Stimulated activated CD8-positive, alpha-beta memory T cell treated with anti-CD3 and anti-CD28 coated beads, Interleukin-12 subunit alpha, Interleukin-12 subunit beta, amount 100 ng/mL, for 24 hours (primary cell): ENCODE data around the gene PNKD.
A peak's percentile ranks its signal among the peaks of the same experiment; 100 is the strongest.
"Not testable (repeated sequence)": the region's sequence is repeated elsewhere in the genome, so short reads cannot be mapped to it uniquely, and the experiment has no call there.

ENCODE experiments used
- DNase-seq: peaks from one replicate; pipeline ENCODE4 v3.0.0-alpha.2; 2020; ENCODE audit errors: extremely low read depth

The PNKD gene

DNA sequence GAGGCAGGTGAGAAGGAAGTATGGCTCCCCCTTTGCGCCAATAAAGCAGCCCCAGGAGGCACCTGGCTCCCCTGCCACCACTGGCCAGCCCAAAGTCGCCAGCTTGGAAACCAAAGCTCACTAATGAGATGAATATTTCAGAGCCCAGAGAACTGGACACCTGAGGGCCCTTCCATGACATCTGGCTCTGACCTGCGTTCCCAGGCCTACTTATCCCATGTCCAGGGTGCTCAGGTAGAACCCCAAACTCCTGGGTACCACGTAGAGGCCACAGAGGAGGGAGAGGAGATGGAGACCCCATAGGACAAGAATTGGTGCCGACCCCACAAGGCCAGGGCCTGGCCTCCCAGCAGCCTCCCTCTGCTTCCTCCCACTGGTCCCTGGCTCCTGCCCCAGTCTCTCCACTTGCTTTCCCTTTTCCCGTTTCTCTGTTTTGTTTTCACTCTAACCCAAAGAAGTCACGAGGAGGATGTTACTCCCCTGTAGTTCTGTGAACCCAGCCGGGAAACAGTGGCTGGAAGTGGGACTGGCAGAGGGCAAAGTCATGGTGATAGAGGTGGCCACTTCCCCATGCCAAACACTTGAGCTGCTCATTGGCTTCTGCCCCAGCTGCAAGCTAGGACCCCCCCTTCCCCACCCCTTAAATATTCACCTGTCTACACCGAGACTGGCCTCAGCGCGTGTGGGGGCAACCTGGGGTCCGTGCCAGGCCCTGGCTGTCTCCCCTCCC lies 21.2 kb downstream of the PNKD start:
- no peak for DNase-seq

DNA sequence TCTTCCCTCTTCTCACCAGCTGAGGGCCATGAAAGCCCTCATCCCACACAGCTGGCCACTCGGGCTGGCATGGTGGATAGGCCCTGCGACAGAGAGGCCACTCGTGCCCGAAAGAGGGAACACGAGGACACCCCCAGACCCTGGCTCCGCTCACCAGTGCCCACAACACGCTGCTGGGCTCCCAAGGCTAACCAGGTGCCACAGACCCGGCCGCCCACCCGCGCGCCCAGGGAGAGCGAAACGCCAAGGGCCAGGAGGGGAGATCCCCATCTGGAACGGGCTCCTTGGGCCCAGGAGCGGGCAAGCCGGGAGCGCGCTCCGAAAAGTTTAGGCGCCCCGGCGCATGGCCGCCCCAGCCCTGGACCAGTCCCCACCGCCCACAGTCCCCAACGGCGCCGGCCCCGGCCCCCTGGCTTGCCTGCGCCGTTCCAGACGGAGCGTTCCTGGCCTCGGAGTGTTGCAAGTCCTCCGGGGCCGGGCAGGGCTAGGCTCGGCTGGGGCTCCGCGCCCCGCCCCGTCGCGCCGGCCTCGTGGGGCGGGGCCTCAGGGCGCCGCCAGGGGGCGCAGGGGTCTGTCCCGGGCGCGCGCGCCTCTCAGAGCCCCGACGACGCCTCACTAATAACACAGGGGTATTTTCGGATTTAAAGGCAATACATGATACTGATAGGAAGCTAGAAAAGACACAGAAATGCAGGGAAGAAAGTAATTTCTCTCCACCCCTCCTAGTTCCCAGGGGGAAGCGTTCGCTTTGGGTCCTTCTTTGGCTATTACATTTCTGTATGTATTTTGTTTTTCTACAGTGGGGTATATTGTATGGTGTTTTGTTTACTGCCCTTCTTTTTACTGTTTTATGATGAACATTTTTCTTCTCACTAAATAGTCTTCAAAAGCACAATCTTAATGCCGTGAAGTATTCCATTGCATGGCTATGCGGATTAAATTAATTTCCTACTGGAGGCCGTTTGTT lies 22.0 kb downstream of the PNKD start, which contains the start of gene TMBIM1:
Gene TMBIM1 (minus strand): TSS at position 456 of the 967 bp plus-strand sequence. CDS start 10,362 bp downstream, outside the sequence.
- peak; percentile 52 for DNase-seq

DNA sequence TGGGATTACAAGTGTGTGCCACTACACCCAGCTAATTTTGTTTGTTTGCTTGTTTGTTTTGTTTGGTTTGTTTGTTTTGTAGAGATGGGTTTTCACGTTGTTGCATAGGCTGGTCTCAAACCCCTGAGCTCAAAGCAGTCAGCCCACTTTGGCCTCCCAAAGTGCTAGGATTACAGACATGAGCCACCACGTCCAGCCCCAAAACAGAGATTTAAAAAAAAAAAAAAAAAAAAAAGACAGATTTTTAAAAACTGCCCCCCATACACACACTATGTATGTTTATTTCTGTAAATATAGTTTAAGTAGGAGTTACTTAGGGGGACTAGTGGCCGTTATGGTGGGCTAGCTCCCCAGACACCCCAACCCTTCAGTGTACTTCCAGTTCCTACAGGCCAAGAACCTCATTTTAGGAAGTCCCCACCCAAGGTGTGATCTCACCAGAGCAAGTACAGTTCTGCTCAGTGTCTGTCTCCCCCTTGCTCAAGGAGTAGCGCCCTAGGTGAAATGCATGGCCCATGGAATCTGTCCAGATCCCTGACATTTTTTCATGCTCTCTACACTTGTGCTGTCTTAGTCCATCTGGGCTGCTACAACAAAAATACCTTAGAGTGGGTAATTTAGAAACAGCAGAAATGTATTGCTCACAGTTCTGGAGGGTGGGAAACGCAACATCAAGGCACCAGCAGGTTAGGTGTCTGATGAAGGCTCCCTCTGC lies 23.6 kb downstream of the PNKD start:
- no peak for DNase-seq

DNA sequence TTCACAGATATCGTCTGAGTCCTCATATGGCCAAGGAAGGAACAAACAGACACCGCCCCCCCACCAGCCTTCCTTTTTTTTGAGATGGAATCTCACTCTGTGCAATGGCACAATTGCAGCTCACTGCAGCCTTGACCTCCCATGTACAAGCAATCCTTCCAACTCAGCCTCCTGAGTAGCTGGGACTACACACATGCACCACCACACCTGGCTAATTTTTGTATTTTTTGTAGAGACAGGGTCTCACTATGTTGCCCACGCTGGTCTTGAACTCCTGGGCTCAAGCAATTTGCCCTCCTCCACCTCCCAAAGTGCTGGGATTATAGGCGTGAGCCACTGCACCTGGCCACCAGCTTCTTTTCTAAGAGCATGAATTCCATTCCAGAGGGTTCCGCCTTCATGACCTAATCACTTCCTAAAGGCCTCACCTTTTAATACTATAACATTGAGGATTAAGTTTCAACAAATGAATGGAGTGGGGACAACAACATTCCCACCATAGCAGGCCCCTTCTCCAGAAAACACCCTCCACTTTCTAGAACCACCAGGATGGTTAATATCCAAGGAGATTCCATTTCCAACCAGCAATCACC lies 24.2 kb downstream of the PNKD start:
- DNase-seq, result no peak

DNA sequence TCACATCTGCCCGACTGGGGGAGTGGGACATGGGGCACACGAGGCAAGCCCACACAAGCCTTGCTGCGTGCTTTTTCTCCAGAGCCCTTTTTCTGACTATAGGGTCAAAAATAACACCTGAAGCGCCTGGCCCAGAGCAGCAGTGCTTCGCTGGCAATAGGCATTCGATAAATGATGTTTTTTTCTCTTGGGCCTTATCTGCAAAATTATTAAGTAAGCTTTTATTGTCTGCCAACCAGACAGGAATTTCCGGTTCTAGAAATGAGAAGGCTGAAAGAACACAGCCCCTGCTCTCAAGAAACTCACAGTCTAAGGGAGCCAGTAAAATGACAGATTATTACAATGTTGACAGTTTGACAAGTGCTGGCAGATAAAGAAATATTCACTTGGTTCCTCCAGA lies 24.7 kb downstream of the PNKD start:
- no peak for DNase-seq

DNA sequence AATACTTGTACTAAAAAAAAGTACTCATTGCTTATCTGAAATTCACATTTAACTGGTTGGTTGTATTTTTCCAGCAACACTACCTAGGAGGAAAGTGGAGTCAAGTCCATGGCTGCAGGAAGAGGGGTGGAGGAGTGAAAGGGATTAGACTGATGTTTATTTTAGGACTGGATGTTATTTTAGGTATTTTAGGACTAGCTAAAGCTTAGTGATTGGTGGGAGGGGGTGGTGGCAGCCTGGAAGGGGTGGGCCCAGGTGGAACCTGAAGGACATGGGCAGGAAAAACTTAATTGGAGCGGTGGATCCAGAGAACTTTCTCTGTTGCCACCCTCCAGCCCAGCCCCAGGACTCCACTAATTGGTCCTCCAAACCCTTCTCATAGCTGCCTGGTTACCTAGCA lies 25.9 kb downstream of the PNKD start:
- no peak for DNase-seq

DNA sequence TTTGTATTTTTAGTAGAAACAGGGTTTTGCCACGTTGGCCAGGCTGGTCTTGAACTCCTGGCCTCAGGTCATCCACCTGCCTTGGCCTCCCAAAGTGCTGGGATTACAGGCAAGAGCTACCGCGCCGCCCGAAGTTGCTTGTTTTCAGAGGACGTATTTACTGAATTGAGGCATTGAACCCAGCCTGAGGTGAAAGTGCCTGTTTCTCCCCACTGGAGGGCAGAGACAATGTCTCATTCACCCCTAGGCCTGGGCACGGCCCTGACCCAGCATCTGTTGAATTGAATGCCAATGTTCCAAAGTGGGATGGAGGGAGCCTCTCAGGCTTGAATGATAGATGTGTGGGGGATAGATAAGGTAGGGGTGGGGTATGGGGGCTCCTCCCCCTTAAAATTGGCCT lies 26.5 kb downstream of the PNKD start:
- DNase-seq, result no peak

DNA sequence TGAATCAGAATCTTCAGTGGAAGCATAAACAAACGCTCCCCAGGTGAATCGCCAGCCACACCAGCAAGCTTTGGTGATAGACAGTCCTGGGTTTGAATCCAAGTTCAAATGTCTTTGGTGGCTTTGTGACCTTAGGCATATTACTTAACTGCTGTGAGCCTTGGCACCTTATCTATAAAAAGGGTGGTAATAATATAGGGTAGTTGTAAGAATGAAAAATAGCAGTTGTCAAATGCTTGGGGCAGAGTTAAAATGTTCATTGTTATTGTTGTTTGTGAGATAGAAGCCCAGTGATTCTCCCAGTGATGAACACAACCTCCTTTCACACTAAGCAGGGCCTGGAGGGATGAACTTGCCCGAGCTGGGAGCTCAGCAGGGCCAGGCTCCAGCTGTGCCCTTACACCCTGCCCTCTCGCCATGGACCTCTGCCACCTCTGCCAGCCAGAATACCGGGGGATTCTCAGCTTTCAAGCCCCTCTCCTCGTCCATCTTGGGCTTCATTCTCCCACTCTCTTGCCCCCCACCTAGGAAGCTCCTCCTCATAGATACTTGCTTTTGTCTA lies 28.1 kb downstream of the PNKD start:
- no peak for DNase-seq

DNA sequence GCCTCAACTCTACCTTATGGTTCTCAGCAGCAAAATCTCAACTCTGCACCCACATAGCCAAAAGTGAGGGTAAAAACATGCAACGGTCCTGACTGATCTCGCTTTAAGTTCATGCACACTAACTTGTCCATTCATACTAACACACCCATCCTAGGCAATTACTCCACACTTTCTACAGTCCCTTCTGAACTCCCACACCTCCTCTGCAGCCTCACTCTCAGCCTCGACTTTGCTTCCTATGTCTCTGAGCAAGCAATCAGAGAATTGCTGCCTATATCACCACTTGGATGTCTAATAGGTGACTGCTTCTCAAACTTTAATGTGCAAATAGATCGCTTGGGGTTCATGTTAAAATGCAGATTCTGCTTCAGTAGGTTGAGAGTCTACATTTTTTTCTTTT lies 29.8 kb downstream of the PNKD start:
- no peak for DNase-seq

DNA sequence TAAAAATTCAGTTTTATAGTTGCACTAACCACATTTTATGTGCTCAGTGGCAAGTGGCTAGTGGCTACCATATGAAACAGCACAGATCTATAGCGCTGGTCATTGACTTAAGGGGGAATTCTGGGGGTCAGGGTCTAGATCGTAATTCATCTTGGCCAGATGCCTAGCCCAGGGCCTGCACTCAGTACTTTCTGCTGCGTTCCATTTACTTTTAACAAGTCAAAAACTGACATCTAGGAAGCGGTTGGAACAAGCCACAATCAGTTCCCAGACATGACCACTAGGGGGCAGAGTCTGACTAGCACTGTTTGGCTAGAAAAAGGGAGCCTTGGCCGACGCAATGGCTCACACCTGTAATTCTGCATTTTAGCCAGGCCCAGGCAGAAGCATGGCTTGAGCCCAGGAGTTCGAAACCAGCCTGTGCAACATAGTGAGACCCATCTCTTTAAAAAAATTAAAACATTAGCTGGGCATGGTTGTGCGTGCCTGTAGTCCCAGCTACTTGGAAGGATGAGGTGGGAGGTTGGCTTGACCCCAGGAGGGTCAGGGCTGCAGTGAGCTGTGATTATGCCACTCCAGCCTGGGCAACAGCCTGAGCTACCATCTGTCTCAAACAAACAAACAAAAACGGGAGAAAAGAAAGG lies 31.0 kb downstream of the PNKD start:
- DNase-seq, result peak; percentile 61

DNA sequence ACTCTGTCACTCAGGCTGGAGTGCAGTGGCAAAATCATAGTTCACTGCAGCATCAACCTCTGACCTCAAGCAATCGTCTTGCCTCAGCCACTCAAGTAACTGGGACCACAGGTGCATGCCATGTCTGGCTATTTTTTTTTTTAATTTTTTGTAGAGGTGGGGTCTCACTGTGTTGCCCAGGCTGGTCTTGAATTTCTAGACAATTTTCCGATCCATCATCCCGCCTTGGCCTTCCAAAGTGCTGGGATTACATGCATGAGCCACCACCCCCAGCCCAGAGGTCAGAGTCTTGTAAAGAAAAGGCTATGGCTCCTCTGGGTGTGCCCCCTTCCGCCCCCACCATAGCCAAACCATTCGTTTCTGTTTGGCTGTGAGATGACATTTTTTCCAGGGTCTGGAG lies 35.1 kb downstream of the PNKD start:
- DNase-seq, result no peak

DNA sequence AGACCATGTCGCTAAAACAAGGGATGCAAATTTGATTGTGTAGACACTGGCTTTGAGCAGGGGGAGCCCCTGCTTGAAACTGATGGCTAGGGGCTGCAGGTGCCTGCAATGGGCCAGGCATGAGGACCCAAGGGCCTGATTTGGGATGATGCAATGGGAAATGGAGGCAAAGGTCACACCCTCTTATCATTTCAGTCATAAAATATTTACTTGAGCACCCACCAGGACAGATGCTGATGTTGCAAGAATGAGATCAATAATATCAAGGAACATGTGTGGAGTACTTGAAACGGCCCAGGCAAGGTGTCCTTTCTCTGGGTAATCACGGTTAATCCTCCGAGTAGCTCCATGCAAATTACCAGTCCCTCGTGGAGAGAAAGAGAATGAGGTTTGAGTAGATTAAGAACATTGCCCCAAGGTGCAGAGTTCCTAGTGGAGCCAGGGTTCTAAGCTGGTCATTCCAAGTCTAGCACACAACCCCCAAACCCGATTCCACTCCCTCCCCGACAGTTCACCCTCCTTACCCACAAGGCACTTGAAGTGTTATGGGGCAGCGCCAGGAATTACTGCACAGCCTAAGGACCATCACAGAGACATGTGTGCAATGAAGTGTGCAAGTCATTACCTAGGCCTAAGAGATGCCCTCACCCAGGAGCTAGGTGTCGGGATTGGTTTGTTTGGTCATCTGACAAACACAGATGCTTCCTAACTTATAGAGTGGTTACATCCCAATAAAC lies 36.0 kb downstream of the PNKD start:
- no peak for DNase-seq

DNA sequence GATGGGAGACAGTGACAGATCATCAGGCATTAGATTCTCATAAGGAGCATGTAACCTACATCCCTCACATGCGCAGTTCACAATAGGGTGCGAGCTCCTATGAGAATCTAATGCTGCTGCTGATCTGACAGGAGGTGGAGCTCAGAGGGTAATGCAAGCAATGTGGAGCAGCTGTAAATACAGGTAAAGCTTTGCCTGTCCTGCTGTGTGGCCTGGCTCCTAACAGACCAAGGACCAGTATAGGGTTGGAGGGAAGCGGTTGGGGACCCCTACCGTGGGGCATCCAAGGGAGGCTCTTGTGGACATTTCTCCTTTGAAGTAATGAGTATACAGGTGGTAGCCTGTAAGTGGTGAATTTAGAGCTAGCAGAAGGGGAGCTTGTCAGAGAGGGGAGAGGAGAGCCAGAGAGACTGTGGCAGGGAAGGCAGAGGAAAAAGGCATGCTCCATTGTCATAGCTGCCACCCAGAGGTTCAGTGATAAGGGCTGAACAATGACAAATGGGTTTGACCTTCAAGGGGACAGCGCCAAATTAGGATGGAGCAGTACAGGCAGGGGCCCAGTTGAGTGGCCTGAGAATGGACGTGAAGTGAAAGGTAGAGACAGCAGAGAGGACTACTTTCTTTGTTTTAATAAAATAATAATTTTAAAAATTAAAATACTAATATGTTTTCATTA lies 37.2 kb downstream of the PNKD start:
- DNase-seq, result no peak

DNA sequence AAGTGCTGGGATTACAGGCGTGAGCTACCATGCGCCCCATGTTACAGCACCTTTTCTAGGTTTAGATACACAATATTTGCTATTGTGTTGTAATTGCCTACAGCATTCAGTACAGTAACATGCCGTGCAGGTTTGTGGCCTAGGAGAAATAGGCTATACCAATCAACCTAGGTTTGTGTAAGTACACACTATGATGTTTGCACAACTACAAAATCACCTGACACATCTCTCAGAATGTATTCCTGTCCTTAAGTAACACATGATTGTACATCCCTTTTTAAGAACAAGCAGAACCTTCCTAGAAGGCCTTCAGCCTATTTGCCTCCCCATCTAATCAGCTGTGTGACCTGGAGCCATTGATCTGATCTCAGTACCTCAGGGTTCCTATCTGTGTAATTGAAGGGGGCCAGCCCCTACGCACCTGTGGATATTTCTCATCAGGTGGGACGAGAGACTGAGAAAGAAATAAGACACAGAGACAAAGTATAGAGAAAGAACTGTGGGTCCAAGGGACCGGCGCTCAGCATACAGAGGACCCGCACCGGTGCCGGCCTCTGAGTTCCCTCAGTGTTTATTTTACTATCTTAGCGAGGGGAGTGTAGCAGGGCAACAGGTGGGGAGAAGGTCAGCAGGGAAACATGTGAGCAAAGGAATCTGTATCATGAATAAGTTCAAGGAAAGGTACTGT lies 40.7 kb downstream of the PNKD start:
- no peak for DNase-seq

DNA sequence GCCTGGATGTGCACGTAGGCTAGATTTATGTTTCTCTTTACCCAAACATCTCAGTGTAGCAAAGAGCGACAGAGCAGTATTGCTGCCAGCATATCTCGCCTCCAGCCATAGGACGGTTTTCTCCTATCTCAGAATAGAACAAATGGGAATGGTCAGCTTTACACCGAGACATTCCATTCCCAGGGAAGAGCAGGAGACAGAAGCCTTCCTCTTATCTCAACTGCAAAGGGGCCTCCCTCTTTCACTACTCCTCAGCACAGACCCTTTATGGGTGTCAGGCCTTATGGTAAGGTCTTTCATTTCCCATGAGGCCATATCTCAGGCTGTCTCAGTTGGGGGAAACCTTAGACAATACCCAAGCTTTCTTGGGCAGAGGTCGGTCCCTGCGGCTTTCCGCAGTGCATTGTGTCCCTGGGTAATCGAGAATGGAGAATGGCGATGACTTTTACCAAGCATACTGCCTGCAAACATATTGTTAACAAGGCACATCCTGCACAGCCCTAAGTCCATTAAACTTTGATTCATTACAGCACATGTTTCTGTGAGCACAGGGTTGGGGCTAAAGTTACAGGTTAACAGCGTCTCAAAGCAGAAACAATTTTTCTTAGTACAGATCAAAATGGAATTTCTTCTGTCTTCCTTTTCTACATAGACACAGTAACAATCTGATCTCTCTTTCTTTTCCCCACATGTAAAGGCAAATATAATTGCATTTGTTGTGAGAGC lies 41.4 kb downstream of the PNKD start:
- DNase-seq, result not testable (repeated sequence)

DNA sequence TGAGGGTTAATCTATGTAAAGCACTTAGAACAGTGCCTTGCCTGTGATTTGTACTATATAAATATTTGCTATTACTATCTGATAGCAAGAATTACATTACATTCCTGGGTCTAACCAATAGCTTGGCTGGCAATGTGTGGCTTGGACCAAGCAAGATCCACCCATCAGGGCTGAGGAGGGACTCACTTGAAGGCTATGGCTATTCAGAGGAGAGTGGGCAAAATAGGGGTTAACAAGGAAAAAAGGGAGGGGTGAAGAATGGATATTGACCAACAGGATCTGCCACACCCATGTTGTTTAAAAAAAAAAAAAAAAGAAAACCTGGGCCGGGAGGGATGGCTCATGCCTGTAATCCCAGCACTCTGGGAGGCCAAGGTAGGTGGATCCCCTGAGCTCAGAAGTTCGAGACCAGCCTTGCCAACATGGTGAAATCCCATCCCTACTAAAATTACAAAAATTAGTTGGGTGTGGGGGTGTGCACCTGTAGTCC lies 42.0 kb downstream of the PNKD start:
- DNase-seq, result no peak

DNA sequence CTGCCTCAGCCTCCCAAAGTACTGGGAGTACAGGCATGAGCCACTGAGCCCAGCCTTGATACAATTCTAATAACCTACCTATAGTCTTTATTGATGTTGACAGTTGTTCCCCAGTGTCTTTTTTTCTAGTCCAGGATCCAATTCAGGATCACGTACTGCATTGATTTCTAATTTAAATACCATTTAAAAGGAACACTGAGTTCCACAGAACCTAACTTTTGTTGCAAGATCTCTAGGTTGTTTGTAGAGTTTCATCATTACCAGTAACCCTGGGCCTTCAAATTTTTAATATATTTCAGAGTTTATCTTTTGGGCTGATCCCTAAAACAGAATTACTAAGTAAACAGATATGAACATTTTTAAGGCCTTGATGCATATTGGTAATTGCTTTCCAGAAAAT lies 43.0 kb downstream of the PNKD start:
- DNase-seq, result no peak

DNA sequence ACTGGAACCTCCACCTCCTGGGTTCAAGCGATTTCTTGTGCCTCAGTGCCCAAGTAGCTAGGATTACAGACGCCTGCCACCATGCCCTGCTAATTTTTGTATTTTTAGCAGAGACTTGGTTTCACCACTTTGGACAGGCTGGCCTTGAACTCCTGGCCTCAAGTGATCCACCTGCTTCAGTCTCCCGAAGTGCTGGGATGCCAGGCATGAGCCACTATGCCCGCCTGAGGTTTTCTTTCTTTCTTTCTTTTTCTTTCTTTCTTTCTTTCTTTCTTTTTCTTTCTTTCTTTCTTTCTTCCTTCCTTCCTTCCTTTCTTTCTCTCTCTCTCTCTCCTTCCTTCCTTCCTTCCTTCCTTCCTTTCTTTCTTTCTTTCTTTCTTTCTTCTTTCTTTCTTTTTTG lies 44.4 kb downstream of the PNKD start:
- DNase-seq, result not testable (repeated sequence)
